ENCODE data around the gene WDR20. TPM values are rescaled to one million over a fixed set of nuclear protein-coding genes. Genes with fewer than 3 reads are reported as not detected.

Gene WDR20
- total and polyA plus RNA-seq, 10 of the 15 experiments (the other 5 are each of a cell fraction or from before 2014, with no cell fraction given): 9.1 to 25.9 (median 18.4) TPM

- TF ChIP-seq CBFB (IDR thresholded peaks at IDR 0.05; ENCODE audit: low read depth) (no peak), ATF3 (IDR thresholded peaks at IDR 0.05; ENCODE audit: borderline replicate concordance, extremely low read depth, low read depth, low read length) (no peak), SUZ12 (IDR thresholded peaks at IDR 0.05; ENCODE audit: unreplicated experiment) (no peak), SIX5 (IDR thresholded peaks at IDR 0.05; ENCODE audit: low read depth, low read length, severe bottlenecking) (no peak)
Observed at GRCh38 chr14:102092806-102093205, 46.9 kb upstream of the WDR20 start (continued).

GRCh38 chr14:102094101-102094500 is 45.6 kb upstream of the WDR20 start:
- DNase-seq (ENCODE audit: low read depth, low spot score) (no peak), ATAC-seq (no peak), FAIRE-seq (no peak)
- no peak overlapping the region for H3K4me3 ChIP-seq
- H4K20me1 ChIP-seq (ENCODE audit: control insufficient read depth, insufficient read depth): no peaks in the 10 kb centered on the region
- H3K4me2 ChIP-seq (ENCODE audit: control insufficient read depth, insufficient read depth): no peak overlapping the region
- in situ Hi-C loops (cut with MboI) (no loop called here), intact Hi-C loops (cut with micrococcal nuclease; ENCODE audit: unreplicated experiment) (no loop called here)
- ChIA-PET RAD21 (ENCODE audit: unreplicated experiment) (no interaction called here), SMC1A (ENCODE audit: uncharacterized antibody, unreplicated experiment) (no interaction called here), CTCF (no interaction called here), POLR2A (no interaction called here)
- BruUV-seq (replicated peaks): no TSS peak
- no peaks in the 10 kb centered on the region for H3K36me3 ChIP-seq (ENCODE audit: control insufficient read depth in 2 of 2, insufficient read depth in 2 of 2, low read length in 1 of 2)
- 81% methylated on average over 7 of the region's 7 CpGs for WGBS (ENCODE audit: insufficient coverage, insufficient replicate concordance, low lambda C conversion rate, missing lambda C conversion rate)
- H3K27ac ChIP-seq (ENCODE audit: control insufficient read depth, insufficient read depth): no peak overlapping the region
- TF ChIP-seq USF1 (IDR thresholded peaks at IDR 0.05; ENCODE audit: borderline replicate concordance, extremely low read length, insufficient read depth, low read depth, low read length): no peak
- no peak for TF ChIP-seq MEF2B (IDR thresholded peaks at IDR 0.05; ENCODE audit: partially characterized antibody, poor library complexity, severe bottlenecking)
- no peak for TF ChIP-seq ESRRA (IDR thresholded peaks at IDR 0.05; ENCODE audit: low read length)
- TF ChIP-seq SMAD5 (IDR thresholded peaks at IDR 0.05; ENCODE audit: low read depth): no peak
- no peak for TF ChIP-seq SUPT20H (IDR thresholded peaks at IDR 0.05; ENCODE audit: borderline replicate concordance, control insufficient read depth, low read depth, low read length)
- TF ChIP-seq PRDM15 (CRISPR knock-in tag; IDR thresholded peaks at IDR 0.05): no peak
- TF ChIP-seq HDAC2 (IDR thresholded peaks at IDR 0.05): no peak
- H3K9me3 ChIP-seq (replicated peaks; ENCODE audit: control insufficient read depth, insufficient read depth, low read length): no peaks in the 10 kb centered on the region
- no peak overlapping the region for H3K9ac ChIP-seq (ENCODE audit: control insufficient read depth, insufficient read depth, low read length)
- H2AFZ ChIP-seq (ENCODE audit: control insufficient read depth, low read depth, low read length): no peak overlapping the region
- H3K27me3 ChIP-seq (replicated peaks in 1 of 2; ENCODE audit: control insufficient read depth in 2 of 2, insufficient read depth in 2 of 2, low read length in 1 of 2): no peaks in the 10 kb centered on the region
- no peaks in the 10 kb centered on the region for H3K79me2 ChIP-seq (ENCODE audit: control insufficient read depth, insufficient read depth, low read length)
- no peaks in the 10 kb centered on the region; the same call in 1 of the 2 replicates for H3K4me1 ChIP-seq (ENCODE audit: control insufficient read depth, insufficient read depth, low read length)

All from GM12878 (cell line).